Osteocyte (in vitro differentiated cells): ENCODE results near the gene NOP9. TPM values are rescaled to one million over a fixed set of nuclear protein-coding genes. Genes with fewer than 3 reads are reported as not detected.
"Not testable (repeated sequence)": the region's sequence is repeated elsewhere in the genome, so short reads cannot be mapped to it uniquely, and the experiment has no call there.

Experiments
- DNase-seq: peaks from one replicate; pipeline ENCODE4 v3.0.0; 2021; ENCODE audit warnings: mixed read lengths; ENCODE audit not compliant: unreplicated experiment; ENCODE audit errors: extremely low spot score
- H3K27ac Mint-ChIP-seq: one replicate; pipeline ENCODE4 v1.8.0; 2021; ENCODE audit warnings: mild to moderate bottlenecking, mixed read lengths; ENCODE audit not compliant: unreplicated experiment
- H3K27me3 Mint-ChIP-seq: one replicate; pipeline ENCODE4 v1.8.0; 2021; ENCODE audit warnings: mixed read lengths; ENCODE audit not compliant: unreplicated experiment
- H3K36me3 Mint-ChIP-seq: one replicate; pipeline ENCODE4 v1.8.0; 2021; ENCODE audit warnings: mixed read lengths; ENCODE audit not compliant: unreplicated experiment
- H3K4me1 Mint-ChIP-seq: one replicate; pipeline ENCODE4 v1.8.0; 2021; ENCODE audit warnings: mixed read lengths; ENCODE audit not compliant: unreplicated experiment
- H3K4me3 Mint-ChIP-seq: one replicate; pipeline ENCODE4 v1.8.0; 2021; ENCODE audit warnings: mild to moderate bottlenecking, moderate library complexity, mixed read lengths; ENCODE audit not compliant: unreplicated experiment
- H3K9me3 Mint-ChIP-seq: one replicate; pipeline ENCODE4 v1.8.0; 2021; ENCODE audit warnings: mixed read lengths; ENCODE audit not compliant: unreplicated experiment
- CTCF ChIP-seq: fragments of 200-600 bp; sonication (generic); IDR thresholded peaks from 2 replicates; pipeline ENCODE4 v1.5.0; 2021; ENCODE audit warnings: antibody characterized with exemption, mild to moderate bottlenecking, moderate library complexity
- total RNA-seq: library from RNA; stranded (reverse); gene quantifications from 2 replicates; pipeline ENCODE4 v1.2.1, GENCODE V29; 2021

NOP9 gene
- total RNA-seq, 1 donor from 2014 or later: 28.2 TPM

GRCh38 chr14:24325041-24325530 lies 25.4 kb downstream of the NOP9 start:
- Mint-ChIP-seq H3K36me3 (no peaks in the 10 kb centered on the region), H3K27ac (no peak overlapping the region), H3K27me3 (peaks cover 3% of the 10 kb centered on the region), H3K4me3 (no peak overlapping the region), H3K4me1 (peaks cover 2% of the 10 kb centered on the region), H3K9me3 (no peaks in the 10 kb centered on the region)
- TF ChIP-seq CTCF: no peak
- DNase-seq: no peak

- DNase-seq: no peak
- TF ChIP-seq CTCF: no peak
- H3K36me3 Mint-ChIP-seq: no peaks in the 10 kb centered on the region
- H3K4me1 Mint-ChIP-seq: peaks cover 2% of the 10 kb centered on the region
- no peak overlapping the region for H3K27ac Mint-ChIP-seq
- no peaks in the 10 kb centered on the region for H3K27me3 Mint-ChIP-seq
- H3K4me3 Mint-ChIP-seq: no peak overlapping the region
- no peaks in the 10 kb centered on the region for H3K9me3 Mint-ChIP-seq
Measured at GRCh38 chr14:24325963-24326362, 26.3 kb downstream of the NOP9 start.

GRCh38 chr14:24327303-24327702 lies 27.7 kb downstream of the NOP9 start:
- no peak for TF ChIP-seq CTCF
- H3K27me3 Mint-ChIP-seq: no peaks in the 10 kb centered on the region
- no peak overlapping the region for H3K4me3 Mint-ChIP-seq
- no peak overlapping the region for H3K27ac Mint-ChIP-seq
- DNase-seq: no peak
- H3K36me3 Mint-ChIP-seq: no peaks in the 10 kb centered on the region
- peaks cover 4% of the 10 kb centered on the region for H3K4me1 Mint-ChIP-seq
- H3K9me3 Mint-ChIP-seq: no peaks in the 10 kb centered on the region

- H3K4me1 Mint-ChIP-seq, H3K27me3 Mint-ChIP-seq, H3K4me3 Mint-ChIP-seq, H3K27ac Mint-ChIP-seq, H3K9me3 Mint-ChIP-seq, H3K36me3 Mint-ChIP-seq, DNase-seq: not testable (repeated sequence)
- peak; percentile 71 for TF ChIP-seq CTCF
Measured at GRCh38 chr14:24327914-24328313, 28.3 kb downstream of the NOP9 start.

GRCh38 chr14:24329073-24329663 lies 29.5 kb downstream of the NOP9 start:
- no peak for TF ChIP-seq CTCF
- Mint-ChIP-seq H3K4me1 (peaks cover 17% of the 10 kb centered on the region), H3K27ac (no peak overlapping the region), H3K27me3 (no peaks in the 10 kb centered on the region), H3K9me3 (no peaks in the 10 kb centered on the region), H3K4me3 (no peak overlapping the region), H3K36me3 (no peaks in the 10 kb centered on the region)
- DNase-seq: no peak
